GM12878 (cell line): ENCODE measurements around the gene GPX7. TPM values are rescaled to one million over a fixed set of nuclear protein-coding genes. Genes with fewer than 3 reads are reported as not detected.

Experiments
- ATAC-seq: fragments of 200-7000 bp; cut with Tn5 transposase; 3 replicates; pipeline ENCODE4 v1.9.1; 2020; ENCODE audit warnings: mild to moderate bottlenecking, moderate library complexity
- BruUV-seq: library from RNA; stranded (reverse); fragments of 400-500 nt; replicated peaks from 2 replicates; lab custom pipeline; 2021; lab: Mats Ljungman, UMichigan
- CTCF ChIA-PET: fragments of 300-600 bp; sonication (Branson Sonifier 250); formaldehyde crosslinking; extraction: SDS; loops from one replicate; lab custom pipeline; 2021; ENCODE audit warnings: inconsistent platforms; lab: Yijun Ruan, JAX
- POLR2A ChIA-PET: fragments of 350-600 bp; formaldehyde crosslinking; extraction: SDS; loops from one replicate; lab custom pipeline; 2021; ENCODE audit warnings: inconsistent platforms; lab: Charles Lee
- RAD21 ChIA-PET: fragments of 300-600 bp; sonication (Branson Sonifier 250); formaldehyde crosslinking; loops from one replicate; lab custom pipeline; 2023; ENCODE audit warnings: antibody characterized with exemption; ENCODE audit not compliant: unreplicated experiment; lab: Charles Lee
- SMC1A ChIA-PET: fragments of 300-600 bp; sonication (Branson Sonifier 250); formaldehyde crosslinking; loops from one replicate; lab custom pipeline; 2023; ENCODE audit not compliant: unreplicated experiment, uncharacterized antibody; lab: Charles Lee
- DNase-seq: peaks from one replicate; pipeline ENCODE4 v3.0.0-alpha.2; 2011; ENCODE audit warnings: low read depth, low spot score
- FAIRE-seq: peaks from 3 replicates; lab custom pipeline; 2011; peaks lifted over from hg19 to GRCh38; lab: Jason Lieb, UNC
- H2AFZ ChIP-seq: 2 replicates; pipeline ENCODE4 v1.6.0; 2011; ENCODE audit warnings: low read depth, low read length, control low read depth; ENCODE audit not compliant: control insufficient read depth
- H3K27ac ChIP-seq: 2 replicates; pipeline ENCODE4 v1.5.1; 2011; ENCODE audit warnings: control low read depth; ENCODE audit not compliant: control insufficient read depth, insufficient read depth
- H3K27me3 ChIP-seq, 2 experiments: replicated peaks in 1 of 2; 2 replicates each; pipeline versions ENCODE4 v1.6.0 to v1.6.1; 2011; ENCODE audit warnings: low read length in 1 of 2; ENCODE audit not compliant: control insufficient read depth in 2 of 2, insufficient read depth in 2 of 2
- H3K36me3 ChIP-seq, 2 experiments: 2 replicates each; pipeline ENCODE4 v1.5.1; 2011; ENCODE audit warnings: low read length in 1 of 2; ENCODE audit not compliant: control insufficient read depth in 2 of 2, insufficient read depth in 2 of 2
- H3K4me1 ChIP-seq: 2 replicates; pipeline ENCODE4 v1.6.1; 2011; ENCODE audit warnings: mild to moderate bottlenecking, low read length, moderate library complexity, mixed read lengths; ENCODE audit not compliant: control insufficient read depth, insufficient read depth
- H3K4me2 ChIP-seq: 2 replicates; pipeline ENCODE4 v1.6.0; 2011; ENCODE audit warnings: control low read depth; ENCODE audit not compliant: control insufficient read depth, insufficient read depth
- H3K4me3 ChIP-seq: fragments of 200-600 bp; sonication (generic); 2 replicates; pipeline ENCODE4 v1.5.1; 2016
- H3K79me2 ChIP-seq: 2 replicates; pipeline ENCODE4 v1.6.0; 2011; ENCODE audit warnings: low read length; ENCODE audit not compliant: control insufficient read depth, insufficient read depth
- H3K9ac ChIP-seq: 2 replicates; pipeline ENCODE4 v1.8.0; 2011; ENCODE audit warnings: low read length, control low read depth, mixed read lengths; ENCODE audit not compliant: control insufficient read depth, insufficient read depth
- H3K9me3 ChIP-seq: replicated peaks from 3 replicates; pipeline ENCODE4 v1.5.1; 2011; ENCODE audit warnings: mild to moderate bottlenecking, low read length; ENCODE audit not compliant: control insufficient read depth, insufficient read depth
- H4K20me1 ChIP-seq: 2 replicates; pipeline ENCODE4 v1.6.0; 2011; ENCODE audit not compliant: control insufficient read depth, insufficient read depth
- ETV6 ChIP-seq, 2 experiments: fragments of 450-650 bp in 1 of 2; IDR thresholded peaks in 1 of 2; conservative IDR thresholded peaks in 1 of 2; 2 replicates each; pipeline ENCODE4 v1.6.1; 2014; ENCODE audit warnings: antibody characterized with exemption in 1 of 2, borderline replicate concordance in 1 of 2, low read depth in 1 of 2, mild to moderate bottlenecking in 1 of 2, moderate library complexity in 1 of 2
- EZH2 ChIP-seq: IDR thresholded peaks from 2 replicates; pipeline ENCODE4 v1.6.1; 2012; ENCODE audit warnings: low read depth, mild to moderate bottlenecking, control low read depth, inconsistent platforms, low read length, borderline replicate concordance; ENCODE audit not compliant: control insufficient read depth
- PML ChIP-seq: IDR thresholded peaks from 2 replicates; pipeline ENCODE4 v1.6.1; 2012; ENCODE audit warnings: low read length, inconsistent platforms
- RAD51 ChIP-seq: fragments of 450-650 bp; IDR thresholded peaks from 2 replicates; pipeline ENCODE4 v1.6.1; 2016; ENCODE audit warnings: moderate library complexity, mild to moderate bottlenecking, inconsistent platforms
- WGBS: methylation state at CpG from one replicate; pipeline ENCODE4 v1.1.6; 2016; ENCODE audit warnings: low lambda C conversion rate; ENCODE audit not compliant: insufficient replicate concordance, insufficient coverage; ENCODE audit errors: missing lambda C conversion rate; 5-methylcytosine and 5-hydroxymethylcytosine counted together
- in situ Hi-C: fragments of 300-500 bp; cut with MboI; formaldehyde crosslinking; loops from 9 replicates; pipeline ENCODE4 v1.14.3; 2018; ENCODE audit warnings: mixed read lengths
- intact Hi-C: fragments of 100-400 bp; cut with micrococcal nuclease; formaldehyde crosslinking; loops from one replicate; pipeline ENCODE4 v1.14.2; 2022; ENCODE audit not compliant: unreplicated experiment
- polyA plus RNA-seq, 11 experiments: library from polyadenylated mRNA; depleted of rRNA in 4 of 11; unstranded in 6 of 11; stranded (reverse) in 5 of 11; fragments of >200 nt; fragmentation: Nextera tagmentation in 4 of 11; fragmentation: Illumina TruSeq in 1 of 11; extraction: Ambion mirVana in 4 of 11; extraction: Trizol in 1 of 11; gene quantifications; 1 replicate in 1 of 11; 2 replicates in 10 of 11; pipeline versions ENCODE4 v1.2.1 to v1.2.3, GENCODE V29; 2011 to 2016; ENCODE audit warnings: inconsistent platforms in 2 of 11, missing spikeins in 2 of 11, low read depth in 1 of 11
- total RNA-seq, 4 experiments: library from RNA; depleted of rRNA in 3 of 4; stranded (reverse); fragments of >200 nt in 3 of 4; fragmentation: Illumina TruSeq in 1 of 4; extraction: Trizol in 1 of 4; gene quantifications; 2 replicates each; pipeline versions ENCODE4 v1.2.1 to v1.2.3, GENCODE V29; 2013 to 2021
- TF ChIP-seq, protein P1 (sequence below): IDR thresholded peaks from 2 replicates; pipeline ENCODE4 v1.6.1; 2011; ENCODE audit warnings: mild to moderate bottlenecking, low read depth, low read length, moderate library complexity; ENCODE audit not compliant: insufficient replicate concordance
- TF ChIP-seq, protein P2 (sequence below): fragments of 450-650 bp; IDR thresholded peaks from 2 replicates; pipeline ENCODE4 v1.6.1; 2016; ENCODE audit warnings: mild to moderate bottlenecking, moderate library complexity, borderline replicate concordance

The GPX7 gene
- total and polyA plus RNA-seq, 10 of the 15 experiments (the other 5 are each of a cell fraction or from before 2014, with no cell fraction given): 1.9 to 4.2 (median 2.5) TPM; not detected in 1

DNA sequence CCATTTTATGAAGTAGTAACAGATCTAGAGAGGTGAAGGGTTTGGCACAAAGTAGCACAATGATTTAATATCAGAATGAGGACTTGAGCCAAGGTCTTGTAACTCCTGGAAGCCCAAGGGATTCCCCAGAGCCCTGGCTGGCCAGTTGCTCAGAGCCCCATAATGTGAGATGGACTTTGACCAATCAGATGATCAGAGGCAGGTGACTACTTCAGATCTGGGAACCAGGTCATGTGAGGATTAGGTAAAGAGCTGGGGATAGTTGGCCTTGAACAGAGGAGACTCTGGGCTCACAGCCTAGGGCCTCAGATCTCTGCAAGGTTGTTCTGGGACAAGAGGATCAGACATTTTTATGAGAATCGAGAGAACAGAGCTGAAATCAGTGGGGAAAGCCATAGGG lies 49.7 kb downstream of the GPX7 start:
- intact Hi-C loops (no loop called here), in situ Hi-C loops (no loop called here)
- ATAC-seq: no peak
- H3K9me3 ChIP-seq: no peaks in the 10 kb centered on the region
- no peak overlapping the region for H3K4me3 ChIP-seq
- H3K4me1 ChIP-seq: no peaks in the 10 kb centered on the region
- ChIA-PET RAD21 (no interaction called here), SMC1A (interaction anchor here (0.6 to 2.9 kb wide), 4 partner anchors 10 to 14 kb away, joined by 3 to 10 read pairs (median 6); no protein-coding TSS in a partner anchor), POLR2A (interaction anchor here (0.7 kb wide), 1 partner anchor 273 kb away, joined by 3 read pairs; no protein-coding TSS in a partner anchor), CTCF (interaction anchor here (1.0 kb wide), 1 partner anchor 35 kb away, joined by 3 read pairs; no protein-coding TSS in a partner anchor)
- H2AFZ ChIP-seq: no peak overlapping the region
- H3K27ac ChIP-seq: no peak overlapping the region
- 59% methylated on average over 1 of the region's 1 CpG for WGBS
- H3K79me2 ChIP-seq: no peaks in the 10 kb centered on the region
- H4K20me1 ChIP-seq: no peaks in the 10 kb centered on the region
- no peak overlapping the region for H3K9ac ChIP-seq
- no peaks in the 10 kb centered on the region for H3K27me3 ChIP-seq
- no peak for TF ChIP-seq ETV6 (conservative IDR thresholded peaks at IDR 0.05 in 1 of 2, IDR thresholded peaks at IDR 0.05 in 1 of 2; ENCODE audit: borderline replicate concordance in 1 of 2, low read depth in 1 of 2)
- peak; percentile 51; the same call in 1 of the 2 replicates for TF ChIP-seq RAD51
- TF ChIP-seq, protein P1, sequence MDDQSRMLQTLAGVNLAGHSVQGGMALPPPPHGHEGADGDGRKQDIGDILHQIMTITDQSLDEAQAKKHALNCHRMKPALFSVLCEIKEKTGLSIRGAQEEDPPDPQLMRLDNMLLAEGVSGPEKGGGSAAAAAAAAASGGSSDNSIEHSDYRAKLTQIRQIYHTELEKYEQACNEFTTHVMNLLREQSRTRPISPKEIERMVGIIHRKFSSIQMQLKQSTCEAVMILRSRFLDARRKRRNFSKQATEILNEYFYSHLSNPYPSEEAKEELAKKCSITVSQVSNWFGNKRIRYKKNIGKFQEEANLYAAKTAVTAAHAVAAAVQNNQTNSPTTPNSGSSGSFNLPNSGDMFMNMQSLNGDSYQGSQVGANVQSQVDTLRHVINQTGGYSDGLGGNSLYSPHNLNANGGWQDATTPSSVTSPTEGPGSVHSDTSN: no peak
- no peak for TF ChIP-seq PML
- TF ChIP-seq EZH2: no peak
- TF ChIP-seq, protein P2, sequence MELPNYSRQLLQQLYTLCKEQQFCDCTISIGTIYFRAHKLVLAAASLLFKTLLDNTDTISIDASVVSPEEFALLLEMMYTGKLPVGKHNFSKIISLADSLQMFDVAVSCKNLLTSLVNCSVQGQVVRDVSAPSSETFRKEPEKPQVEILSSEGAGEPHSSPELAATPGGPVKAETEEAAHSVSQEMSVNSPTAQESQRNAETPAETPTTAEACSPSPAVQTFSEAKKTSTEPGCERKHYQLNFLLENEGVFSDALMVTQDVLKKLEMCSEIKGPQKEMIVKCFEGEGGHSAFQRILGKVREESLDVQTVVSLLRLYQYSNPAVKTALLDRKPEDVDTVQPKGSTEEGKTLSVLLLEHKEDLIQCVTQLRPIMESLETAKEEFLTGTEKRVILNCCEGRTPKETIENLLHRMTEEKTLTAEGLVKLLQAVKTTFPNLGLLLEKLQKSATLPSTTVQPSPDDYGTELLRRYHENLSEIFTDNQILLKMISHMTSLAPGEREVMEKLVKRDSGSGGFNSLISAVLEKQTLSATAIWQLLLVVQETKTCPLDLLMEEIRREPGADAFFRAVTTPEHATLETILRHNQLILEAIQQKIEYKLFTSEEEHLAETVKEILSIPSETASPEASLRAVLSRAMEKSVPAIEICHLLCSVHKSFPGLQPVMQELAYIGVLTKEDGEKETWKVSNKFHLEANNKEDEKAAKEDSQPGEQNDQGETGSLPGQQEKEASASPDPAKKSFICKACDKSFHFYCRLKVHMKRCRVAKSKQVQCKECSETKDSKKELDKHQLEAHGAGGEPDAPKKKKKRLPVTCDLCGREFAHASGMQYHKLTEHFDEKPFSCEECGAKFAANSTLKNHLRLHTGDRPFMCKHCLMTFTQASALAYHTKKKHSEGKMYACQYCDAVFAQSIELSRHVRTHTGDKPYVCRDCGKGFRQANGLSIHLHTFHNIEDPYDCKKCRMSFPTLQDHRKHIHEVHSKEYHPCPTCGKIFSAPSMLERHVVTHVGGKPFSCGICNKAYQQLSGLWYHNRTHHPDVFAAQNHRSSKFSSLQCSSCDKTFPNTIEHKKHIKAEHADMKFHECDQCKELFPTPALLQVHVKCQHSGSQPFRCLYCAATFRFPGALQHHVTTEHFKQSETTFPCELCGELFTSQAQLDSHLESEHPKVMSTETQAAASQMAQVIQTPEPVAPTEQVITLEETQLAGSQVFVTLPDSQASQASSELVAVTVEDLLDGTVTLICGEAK: no peak
- no TSS peak for BruUV-seq
- H3K4me2 ChIP-seq: no peak overlapping the region
- no peak for FAIRE-seq
- no peak for DNase-seq
- H3K36me3 ChIP-seq: no peaks in the 10 kb centered on the region
